H1 (cell line): Measurements from ENCODE around the gene OMP. TPM values are rescaled to one million over a fixed set of nuclear protein-coding genes. Genes with fewer than 3 reads are reported as not detected.

Source experiments
- CTCF ChIA-PET: fragments of 300-600 bp; sonication (Branson Sonifier 250); formaldehyde crosslinking; loops from one replicate; lab custom pipeline; 2021; ENCODE audit not compliant: partially characterized antibody; lab: Charles Lee
- POLR2A ChIA-PET: fragments of 300-600 bp; sonication (Branson Sonifier 250); formaldehyde crosslinking; loops from one replicate; lab custom pipeline; 2021; ENCODE audit warnings: inconsistent platforms; ENCODE audit not compliant: partially characterized antibody; lab: Charles Lee
- DNase-seq, 2 experiments: peaks; one replicate each; pipeline versions ENCODE4 v3.0.0 to v3.0.0-alpha.2; 2010 to 2022; ENCODE audit warnings: low spot score in 2 of 2, low read depth in 1 of 2, mixed read lengths in 1 of 2
- FAIRE-seq: peaks from 2 replicates; lab custom pipeline; 2011; peaks lifted over from hg19 to GRCh38; lab: Jason Lieb, UNC
- H2AFZ ChIP-seq: 2 replicates; pipeline ENCODE4 v1.8.1; 2012; ENCODE audit warnings: low read length, inconsistent platforms
- H2AK5ac ChIP-seq: 2 replicates; pipeline ENCODE4 v1.6.1; 2013; ENCODE audit warnings: low read depth, low read length
- H2BK120ac ChIP-seq: replicated peaks from 2 replicates; pipeline ENCODE3; 2013; ENCODE audit warnings: low read depth, low read length, inconsistent platforms
- H2BK12ac ChIP-seq: 2 replicates; pipeline ENCODE4 v1.6.1; 2013; ENCODE audit warnings: low read depth, low read length
- H2BK15ac ChIP-seq: 2 replicates; pipeline ENCODE4 v1.6.1; 2013; ENCODE audit warnings: low read length
- H2BK20ac ChIP-seq: 2 replicates; pipeline ENCODE4 v1.6.1; 2013; ENCODE audit warnings: low read length
- H2BK5ac ChIP-seq: 2 replicates; pipeline ENCODE4 v1.6.1; 2013; ENCODE audit warnings: low read depth, low read length
- H3K14ac ChIP-seq: 2 replicates; pipeline ENCODE4 v1.6.1; 2013; ENCODE audit warnings: inconsistent platforms; ENCODE audit not compliant: insufficient read length
- H3K18ac ChIP-seq: 2 replicates; pipeline ENCODE4 v1.6.1; 2013; ENCODE audit warnings: low read length; ENCODE audit errors: extremely low read depth
- H3K23ac ChIP-seq: 2 replicates; pipeline ENCODE4 v1.6.1; 2013; ENCODE audit warnings: inconsistent platforms; ENCODE audit not compliant: insufficient read length
- H3K23me2 ChIP-seq: 2 replicates; pipeline ENCODE4 v1.6.1; 2013; ENCODE audit warnings: low read depth, low read length
- H3K27ac ChIP-seq: 2 replicates; pipeline ENCODE4 v1.6.1; 2011; ENCODE audit warnings: low read depth, low read length, inconsistent platforms
- H3K27me3 ChIP-seq, 4 experiments: replicated peaks in 1 of 4; 1 replicate in 1 of 4; 2 replicates in 3 of 4; pipeline versions ENCODE4 v1.6.1 to v1.8.1; 2011 to 2013; ENCODE audit warnings: low read length in 3 of 4, mild to moderate bottlenecking in 3 of 4, inconsistent platforms in 2 of 4, mixed read lengths in 2 of 4, moderate library complexity in 1 of 4; ENCODE audit not compliant: control insufficient read depth in 3 of 4, insufficient read depth in 3 of 4; ENCODE audit errors: extremely low read depth in 1 of 4
- H3K36me3 ChIP-seq, 4 experiments: 2 replicates each; pipeline versions ENCODE4 v1.6.1 to v1.8.1; 2011 to 2013; ENCODE audit warnings: mild to moderate bottlenecking in 4 of 4, low read length in 3 of 4, moderate library complexity in 2 of 4, control low read depth in 1 of 4, inconsistent platforms in 1 of 4; ENCODE audit not compliant: insufficient read depth in 4 of 4, control insufficient read depth in 2 of 4
- H3K4ac ChIP-seq: replicated peaks from 2 replicates; pipeline ENCODE3; 2013; ENCODE audit warnings: low read length, low read depth, mixed read lengths, inconsistent platforms; ENCODE audit not compliant: insufficient read length
- H3K4me1 ChIP-seq, 4 experiments: replicated peaks in 1 of 4; 1 replicate in 1 of 4; 2 replicates in 3 of 4; pipeline versions ENCODE4 v1.6.1 to v1.8.1; 2011 to 2013; ENCODE audit warnings: low read length in 3 of 4, inconsistent platforms in 2 of 4, mixed read lengths in 1 of 4; ENCODE audit not compliant: insufficient read depth in 4 of 4, control insufficient read depth in 3 of 4
- H3K4me2 ChIP-seq, 2 experiments: 2 replicates each; pipeline versions ENCODE4 v1.6.1 to v1.8.1; 2011 to 2013; ENCODE audit warnings: low read depth in 2 of 2, low read length in 2 of 2, control low read depth in 1 of 2, inconsistent platforms in 1 of 2, mild to moderate bottlenecking in 1 of 2; ENCODE audit not compliant: insufficient read depth in 1 of 2
- H3K4me3 ChIP-seq, 4 experiments: fragments of 200-600, 300-600 bp in 1 of 4; sonication (generic), shearing (Covaris generic), sonication (Bioruptor Twin) in 1 of 4; 2 replicates each; pipeline versions ENCODE4 v1.5.1 to v1.8.1; 2011 to 2016; ENCODE audit warnings: low read length in 4 of 4, low read depth in 3 of 4, control low read depth in 2 of 4, inconsistent platforms in 2 of 4, mild to moderate bottlenecking in 2 of 4, mixed read lengths in 1 of 4, moderate library complexity in 1 of 4; ENCODE audit not compliant: insufficient read depth in 2 of 4; ENCODE audit errors: extremely low read depth in 1 of 4
- H3K56ac ChIP-seq: replicated peaks from 2 replicates; pipeline ENCODE3; 2013; ENCODE audit warnings: low read depth, mild to moderate bottlenecking, mixed read lengths, low read length, inconsistent platforms; ENCODE audit not compliant: insufficient read length
- H3K79me1 ChIP-seq: 2 replicates; pipeline ENCODE4 v1.6.1; 2013; ENCODE audit warnings: low read depth, low read length, control low read depth
- H3K79me2 ChIP-seq, 2 experiments: 2 replicates each; pipeline versions ENCODE4 v1.6.1 to v1.8.1; 2012 to 2013; ENCODE audit warnings: low read length in 2 of 2, mild to moderate bottlenecking in 2 of 2, inconsistent platforms in 1 of 2; ENCODE audit not compliant: insufficient read depth in 2 of 2, control insufficient read depth in 1 of 2
- H3K9ac ChIP-seq, 4 experiments: replicated peaks in 1 of 4; 1 replicate in 1 of 4; 2 replicates in 3 of 4; pipeline versions ENCODE4 v1.6.1 to v1.8.1; 2011 to 2013; ENCODE audit warnings: low read depth in 3 of 4, low read length in 3 of 4, control low read depth in 2 of 4, mild to moderate bottlenecking in 2 of 4, moderate library complexity in 2 of 4, inconsistent platforms in 1 of 4; ENCODE audit errors: extremely low read depth in 1 of 4
- H3K9me3 ChIP-seq, 2 experiments: 2 replicates each; pipeline versions ENCODE4 v1.6.1 to v1.8.1; 2012 to 2013; ENCODE audit warnings: mild to moderate bottlenecking in 2 of 2, moderate library complexity in 2 of 2, control low read depth in 1 of 2, inconsistent platforms in 1 of 2, low read depth in 1 of 2, low read length in 1 of 2, mixed read lengths in 1 of 2; ENCODE audit not compliant: insufficient read depth in 2 of 2
- H4K20me1 ChIP-seq, 2 experiments: replicated peaks in 1 of 2; 2 replicates each; pipeline versions ENCODE3 to v1.8.1; 2011 to 2013; ENCODE audit warnings: inconsistent platforms in 2 of 2, low read length in 2 of 2, mild to moderate bottlenecking in 1 of 2; ENCODE audit not compliant: insufficient read depth in 2 of 2, control insufficient read depth in 1 of 2
- H4K5ac ChIP-seq: 2 replicates; pipeline ENCODE4 v1.6.1; 2013; ENCODE audit warnings: low read length, low read depth, mixed read lengths, inconsistent platforms; ENCODE audit not compliant: insufficient read length
- H4K8ac ChIP-seq: 2 replicates; pipeline ENCODE4 v1.8.0; 2013; ENCODE audit warnings: mild to moderate bottlenecking, moderate library complexity, low read length, inconsistent platforms; ENCODE audit not compliant: insufficient read depth; ENCODE audit errors: extremely low read depth
- H4K91ac ChIP-seq: replicated peaks from 2 replicates; pipeline ENCODE3; 2013; ENCODE audit warnings: low read length, mixed read lengths, inconsistent platforms; ENCODE audit not compliant: insufficient read length
- BCL11A ChIP-seq, 2 experiments: IDR thresholded peaks; one replicate each; pipeline ENCODE4 v1.6.1; 2011; ENCODE audit warnings: low read depth in 2 of 2, low read length in 2 of 2, mild to moderate bottlenecking in 2 of 2
- CBX5 ChIP-seq: fragments of 300-800, 300-1000 bp; sonication (generic); IDR thresholded peaks from 2 replicates; pipeline ENCODE4 v1.7.1; 2016; ENCODE audit warnings: antibody characterized with exemption, low read length, low read depth
- EP300 ChIP-seq, 2 experiments: IDR thresholded peaks; 1 replicate in 1 of 2; 2 replicates in 1 of 2; pipeline ENCODE4 v1.6.1; 2011 to 2012; ENCODE audit warnings: low read depth in 2 of 2, low read length in 2 of 2, mild to moderate bottlenecking in 2 of 2, borderline replicate concordance in 1 of 2, inconsistent platforms in 1 of 2, moderate library complexity in 1 of 2
- SAP30 ChIP-seq: fragments of 300-600 bp; sonication (generic); IDR thresholded peaks from 2 replicates; pipeline ENCODE4 v1.7.1; 2012; ENCODE audit warnings: low read length, moderate library complexity, mild to moderate bottlenecking, inconsistent platforms; ENCODE audit not compliant: insufficient read depth, insufficient replicate concordance
- SRF ChIP-seq: IDR thresholded peaks from 2 replicates; pipeline ENCODE4 v1.6.1; 2011; ENCODE audit warnings: mild to moderate bottlenecking, low read depth, low read length, moderate library complexity
- TAF7 ChIP-seq: optimal IDR thresholded peaks from 2 replicates; pipeline ENCODE3; 2011; ENCODE audit warnings: low read depth, mild to moderate bottlenecking, inconsistent platforms, low read length, moderate library complexity, borderline replicate concordance
- WGBS, 2 experiments: shearing (Covaris generic) in 1 of 2; methylation state at CpG; one replicate each; pipeline versions ENCODE4 v1.1.6 to v1.1.7; 2013 to 2015; ENCODE audit warnings: low lambda C conversion rate in 2 of 2, mixed read lengths in 2 of 2, inconsistent platforms in 1 of 2, low coverage in 1 of 2, missing lambda C conversion rate in 1 of 2; ENCODE audit not compliant: insufficient replicate concordance in 2 of 2, insufficient coverage in 1 of 2, insufficient read length in 1 of 2; ENCODE audit errors: extremely low coverage in 1 of 2, missing lambda C conversion rate in 1 of 2; 5-methylcytosine and 5-hydroxymethylcytosine counted together
- polyA plus RNA-seq, 7 experiments: library from polyadenylated mRNA; depleted of rRNA in 3 of 7; stranded (reverse) in 5 of 7; unstranded in 2 of 7; fragments of >200 nt in 5 of 7; fragments of 200-250 nt in 2 of 7; gene quantifications; 1 replicate in 5 of 7; 2 replicates in 1 of 7; 4 replicates in 1 of 7; pipeline versions ENCODE4 v1.2.1 to v1.2.3, GENCODE V29; 2011 to 2013; ENCODE audit warnings: missing spikeins in 2 of 7, mixed read lengths in 2 of 7
- total RNA-seq: library from RNA; stranded (reverse); fragmentation: NEBNext Ultra II Directional; extraction: Animal tissue kit (Norgen Biotek cat#: 25700); gene quantifications from 2 replicates; pipeline ENCODE4 v1.2.1, GENCODE V29; 2021
- TF ChIP-seq, protein P1 (sequence below): IDR thresholded peaks from 2 replicates; pipeline ENCODE4 v1.6.1; 2012; ENCODE audit warnings: inconsistent platforms
- TF ChIP-seq, protein P2 (sequence below), 3 experiments: IDR thresholded peaks; 1 replicate in 2 of 3; 2 replicates in 1 of 3; pipeline versions ENCODE4 v1.5.1 to v1.6.1; 2011; ENCODE audit warnings: low read length in 3 of 3, mild to moderate bottlenecking in 3 of 3, inconsistent platforms in 2 of 3, low read depth in 1 of 3, moderate library complexity in 1 of 3; ENCODE audit not compliant: insufficient read depth in 1 of 3; ENCODE audit errors: control extremely low read depth in 1 of 3

OMP gene
- total and polyA plus RNA-seq, 2 of the 8 experiments (the other 6 are each of a cell fraction or from before 2014, with no cell fraction given), result not detected

GRCh38 chr11:77093056-77093891, 9.4 kb upstream of the OMP start:
- H2BK12ac ChIP-seq, result no peak overlapping the region
- no peak overlapping the region for H2BK15ac ChIP-seq
- no peak overlapping the region for H2BK20ac ChIP-seq
- no peak overlapping the region for H2BK5ac ChIP-seq
- H4K20me1 ChIP-seq, result peaks cover 0 to 4% of the 10 kb centered on the region in 2 experiments
- H3K4me3 ChIP-seq, result no peak overlapping the region
- ChIA-PET POLR2A (no interaction called here), CTCF (interaction anchor here (1.0 to 11.6 kb wide), 11 partner anchors 13 to 359 kb away, joined by 3 to 297 read pairs (median 23); partner anchors contain the start of genes CAPN5, MYO7A and OMP)
- no peak overlapping the region for H4K91ac ChIP-seq
- FAIRE-seq (no peak), DNase-seq (no peak)
- no peaks in the 10 kb centered on the region for H3K27me3 ChIP-seq
- H3K9me3 ChIP-seq, result no peaks in the 10 kb centered on the region
- H3K9ac ChIP-seq, result no peak overlapping the region
- no peak overlapping the region for H2BK120ac ChIP-seq
- no peak overlapping the region for H2AFZ ChIP-seq
- H3K4me1 ChIP-seq, result peaks cover 0 to 6% (median 2%) of the 10 kb centered on the region in 4 experiments; a peak in 3 of 7 replicates
- no peak overlapping the region for H3K56ac ChIP-seq
- no peak overlapping the region for H3K4ac ChIP-seq
- no peak overlapping the region for H3K23ac ChIP-seq
- no peaks in the 10 kb centered on the region for H3K79me1 ChIP-seq
- H4K8ac ChIP-seq, result no peak overlapping the region
- H3K14ac ChIP-seq, result no peak overlapping the region
- H3K27ac ChIP-seq, result no peak overlapping the region
- H2AK5ac ChIP-seq, result no peak overlapping the region
- H3K36me3 ChIP-seq, result no peaks in the 10 kb centered on the region
- WGBS, 2 experiments, result 90% methylated on average over 29 of the region's 33 CpGs; no CpG with 5 or more reads in 1 of the 2 experiments
- H3K79me2 ChIP-seq, result no peaks in the 10 kb centered on the region
- H3K4me2 ChIP-seq, result no peak overlapping the region
- H4K5ac ChIP-seq, result no peak overlapping the region
- no peaks in the 10 kb centered on the region for H3K23me2 ChIP-seq
- no peak overlapping the region for H3K18ac ChIP-seq
- TF ChIP-seq, protein P1, sequence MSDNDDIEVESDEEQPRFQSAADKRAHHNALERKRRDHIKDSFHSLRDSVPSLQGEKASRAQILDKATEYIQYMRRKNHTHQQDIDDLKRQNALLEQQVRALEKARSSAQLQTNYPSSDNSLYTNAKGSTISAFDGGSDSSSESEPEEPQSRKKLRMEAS, result no peak
- TF ChIP-seq BCL11A (IDR thresholded peaks at IDR 0.05; ENCODE audit: low read depth in 2 of 2, low read length in 2 of 2) (no peak), EP300 (IDR thresholded peaks at IDR 0.05; ENCODE audit: borderline replicate concordance in 1 of 2, low read depth in 2 of 2, low read length in 2 of 2) (no peak), TAF7 (no peak), CBX5 (no peak), SAP30 (no peak), SRF (no peak)
- TF ChIP-seq, protein P2, sequence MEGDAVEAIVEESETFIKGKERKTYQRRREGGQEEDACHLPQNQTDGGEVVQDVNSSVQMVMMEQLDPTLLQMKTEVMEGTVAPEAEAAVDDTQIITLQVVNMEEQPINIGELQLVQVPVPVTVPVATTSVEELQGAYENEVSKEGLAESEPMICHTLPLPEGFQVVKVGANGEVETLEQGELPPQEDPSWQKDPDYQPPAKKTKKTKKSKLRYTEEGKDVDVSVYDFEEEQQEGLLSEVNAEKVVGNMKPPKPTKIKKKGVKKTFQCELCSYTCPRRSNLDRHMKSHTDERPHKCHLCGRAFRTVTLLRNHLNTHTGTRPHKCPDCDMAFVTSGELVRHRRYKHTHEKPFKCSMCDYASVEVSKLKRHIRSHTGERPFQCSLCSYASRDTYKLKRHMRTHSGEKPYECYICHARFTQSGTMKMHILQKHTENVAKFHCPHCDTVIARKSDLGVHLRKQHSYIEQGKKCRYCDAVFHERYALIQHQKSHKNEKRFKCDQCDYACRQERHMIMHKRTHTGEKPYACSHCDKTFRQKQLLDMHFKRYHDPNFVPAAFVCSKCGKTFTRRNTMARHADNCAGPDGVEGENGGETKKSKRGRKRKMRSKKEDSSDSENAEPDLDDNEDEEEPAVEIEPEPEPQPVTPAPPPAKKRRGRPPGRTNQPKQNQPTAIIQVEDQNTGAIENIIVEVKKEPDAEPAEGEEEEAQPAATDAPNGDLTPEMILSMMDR (IDR thresholded peaks at IDR 0.05; ENCODE audit: control extremely low read depth in 1 of 3, insufficient read depth in 1 of 3, low read depth in 1 of 3, low read length in 3 of 3), result no peak
